ENCODE results near the gene SLC9A3.

Gene SLC9A3

DNA sequence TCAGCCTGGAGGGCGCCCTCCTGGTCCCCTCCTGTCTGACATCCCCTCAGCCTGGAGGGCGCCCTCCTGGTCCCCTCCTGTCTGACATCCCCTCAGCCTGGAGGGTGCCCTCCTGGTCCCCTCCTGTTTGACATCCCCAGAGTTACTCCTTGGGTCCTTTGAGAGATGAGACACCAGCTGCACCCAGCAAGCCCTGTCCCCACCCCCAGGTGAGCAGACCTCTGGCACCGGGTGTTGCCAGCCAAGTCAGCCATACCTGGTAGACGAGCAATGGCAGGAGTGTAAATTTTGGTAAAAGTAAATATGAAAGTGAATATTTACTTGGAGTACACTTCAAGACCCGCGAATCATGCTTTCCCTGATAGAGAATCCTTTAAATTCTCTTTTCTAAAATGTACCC lies 55.8 kb downstream of the SLC9A3 start:
- TF ChIP-seq, protein P1, sequence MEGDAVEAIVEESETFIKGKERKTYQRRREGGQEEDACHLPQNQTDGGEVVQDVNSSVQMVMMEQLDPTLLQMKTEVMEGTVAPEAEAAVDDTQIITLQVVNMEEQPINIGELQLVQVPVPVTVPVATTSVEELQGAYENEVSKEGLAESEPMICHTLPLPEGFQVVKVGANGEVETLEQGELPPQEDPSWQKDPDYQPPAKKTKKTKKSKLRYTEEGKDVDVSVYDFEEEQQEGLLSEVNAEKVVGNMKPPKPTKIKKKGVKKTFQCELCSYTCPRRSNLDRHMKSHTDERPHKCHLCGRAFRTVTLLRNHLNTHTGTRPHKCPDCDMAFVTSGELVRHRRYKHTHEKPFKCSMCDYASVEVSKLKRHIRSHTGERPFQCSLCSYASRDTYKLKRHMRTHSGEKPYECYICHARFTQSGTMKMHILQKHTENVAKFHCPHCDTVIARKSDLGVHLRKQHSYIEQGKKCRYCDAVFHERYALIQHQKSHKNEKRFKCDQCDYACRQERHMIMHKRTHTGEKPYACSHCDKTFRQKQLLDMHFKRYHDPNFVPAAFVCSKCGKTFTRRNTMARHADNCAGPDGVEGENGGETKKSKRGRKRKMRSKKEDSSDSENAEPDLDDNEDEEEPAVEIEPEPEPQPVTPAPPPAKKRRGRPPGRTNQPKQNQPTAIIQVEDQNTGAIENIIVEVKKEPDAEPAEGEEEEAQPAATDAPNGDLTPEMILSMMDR (IDR thresholded peaks at IDR 0.05; ENCODE audit: extremely low read depth, insufficient read depth, missing control alignments): no peak
- in situ Hi-C loops (cut with MboI; ENCODE audit: low pct_unique_long_range_greater_than_20kb, low sequenced_read_pairs, unreplicated experiment): no loop called here
- no peak for DNase-seq (ENCODE audit: low spot score)

DNA sequence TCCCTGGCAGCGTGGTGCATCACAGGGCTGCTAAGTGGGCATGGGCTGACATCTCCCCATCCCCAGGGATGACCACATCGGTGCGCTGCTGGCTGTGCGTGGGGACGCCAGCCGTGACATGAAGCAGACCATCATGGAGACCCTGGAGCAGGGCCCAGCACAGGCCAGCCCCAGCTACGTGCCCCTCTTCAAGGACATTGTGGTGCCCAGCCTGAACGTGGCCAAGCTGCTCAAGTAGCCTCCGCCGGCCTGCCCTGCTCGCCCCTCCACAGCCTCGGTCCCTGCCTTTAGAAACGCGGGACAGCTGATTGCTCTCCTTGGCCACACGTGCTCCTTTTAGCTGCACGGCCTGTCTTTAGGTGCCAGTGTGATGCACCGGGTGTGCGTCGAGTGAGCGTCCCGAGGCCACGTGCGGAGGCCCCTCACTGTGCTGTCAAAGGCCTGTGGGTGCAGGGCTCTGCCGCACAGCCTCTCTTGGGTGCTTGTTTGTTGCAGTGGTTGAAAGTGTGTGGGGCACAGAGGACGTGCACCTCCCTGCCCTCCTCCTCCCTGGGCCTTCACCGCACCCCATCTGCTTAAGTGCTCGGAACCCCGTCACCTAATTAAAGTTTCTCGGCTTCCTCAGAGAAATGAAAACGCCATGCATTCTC lies 57.5 kb downstream of the SLC9A3 start:
- no peak for DNase-seq (ENCODE audit: low spot score)
- TF ChIP-seq, protein P1 (IDR thresholded peaks at IDR 0.05; ENCODE audit: extremely low read depth, insufficient read depth, missing control alignments): no peak
- in situ Hi-C loops (cut with MboI; ENCODE audit: low pct_unique_long_range_greater_than_20kb, low sequenced_read_pairs, unreplicated experiment): no loop called here

DNA sequence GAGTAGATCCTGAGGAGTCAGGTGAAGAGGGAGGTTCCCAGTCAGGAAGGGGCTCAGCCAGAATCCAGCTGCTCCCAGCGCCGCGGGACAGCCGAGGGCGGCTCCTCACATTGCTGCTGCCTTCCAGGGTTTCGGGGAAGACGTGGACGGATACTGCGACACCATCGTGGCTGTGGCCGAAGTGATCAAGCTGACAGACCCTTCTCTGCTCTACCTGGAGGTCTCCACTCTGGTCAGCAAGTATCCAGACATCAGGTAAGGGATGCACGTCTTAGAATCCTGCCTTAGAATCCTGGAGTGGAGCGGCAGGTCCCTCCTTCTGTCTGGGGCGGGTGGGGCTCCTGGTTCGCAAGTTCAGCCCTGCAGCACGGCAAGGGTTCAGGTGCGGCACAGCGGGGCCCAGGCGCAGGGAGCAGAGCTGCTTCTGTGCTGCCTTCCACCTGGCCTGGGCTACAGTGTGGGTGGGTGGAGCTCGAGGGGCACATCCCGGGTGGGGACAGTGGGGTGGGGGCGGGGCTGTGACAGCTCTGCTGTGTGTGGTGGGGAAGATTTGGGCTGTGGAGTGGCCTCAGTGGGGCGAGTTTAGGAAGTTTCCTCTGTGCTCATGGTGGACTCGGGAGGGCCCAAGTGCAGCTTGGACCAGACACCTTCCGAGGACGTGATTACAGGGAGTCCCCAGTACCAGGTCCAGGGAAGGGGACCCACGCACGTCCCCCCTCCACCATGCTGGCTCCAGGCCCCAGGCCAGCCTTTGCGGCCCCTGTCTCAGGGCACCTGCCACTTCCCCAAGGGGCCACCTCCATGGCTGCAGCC lies 58.5 kb downstream of the SLC9A3 start:
- in situ Hi-C loops (cut with MboI; ENCODE audit: low pct_unique_long_range_greater_than_20kb, low sequenced_read_pairs, unreplicated experiment): no loop called here
- DNase-seq (ENCODE audit: low spot score): no peak
- TF ChIP-seq, protein P1 (IDR thresholded peaks at IDR 0.05; ENCODE audit: extremely low read depth, insufficient read depth, missing control alignments): no peak

DNA sequence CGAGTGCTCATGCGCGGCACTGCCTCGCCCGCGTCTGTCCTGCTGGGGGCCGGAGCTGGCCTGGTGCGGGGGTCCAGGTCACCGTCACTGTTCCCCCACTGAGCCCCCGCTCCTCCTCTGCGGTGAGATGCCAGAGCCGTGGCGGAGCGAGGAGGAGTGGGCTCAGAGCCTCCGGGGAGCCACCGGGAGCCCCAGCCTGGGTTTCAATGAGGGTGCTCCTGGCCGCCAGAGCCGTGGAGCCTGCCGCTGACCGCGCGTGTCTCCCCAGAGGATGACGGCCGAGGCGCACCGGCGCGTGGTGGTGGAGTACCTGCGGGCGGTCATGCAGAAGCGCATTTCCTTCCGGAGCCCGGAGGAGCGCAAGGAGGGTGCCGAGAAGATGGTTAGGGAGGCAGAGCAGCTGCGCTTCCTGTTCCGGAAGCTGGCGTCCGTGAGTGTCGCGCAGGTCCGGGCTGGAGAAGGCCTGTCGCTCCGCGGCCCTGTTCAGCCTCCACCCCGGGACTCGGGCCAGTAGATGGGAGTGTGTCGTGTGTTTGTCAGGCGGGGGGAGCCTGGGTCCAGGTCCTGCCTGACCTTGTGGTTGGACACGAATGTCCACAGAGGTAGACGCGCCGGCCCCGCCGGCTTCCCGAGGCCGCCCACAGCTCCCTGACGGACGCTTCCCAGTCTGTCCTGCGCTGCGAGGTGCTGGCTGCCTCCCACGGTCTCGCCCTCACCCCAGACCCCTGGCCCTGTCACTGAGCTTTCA lies 59.2 kb downstream of the SLC9A3 start:
- no peak for DNase-seq (ENCODE audit: low spot score)

DNA sequence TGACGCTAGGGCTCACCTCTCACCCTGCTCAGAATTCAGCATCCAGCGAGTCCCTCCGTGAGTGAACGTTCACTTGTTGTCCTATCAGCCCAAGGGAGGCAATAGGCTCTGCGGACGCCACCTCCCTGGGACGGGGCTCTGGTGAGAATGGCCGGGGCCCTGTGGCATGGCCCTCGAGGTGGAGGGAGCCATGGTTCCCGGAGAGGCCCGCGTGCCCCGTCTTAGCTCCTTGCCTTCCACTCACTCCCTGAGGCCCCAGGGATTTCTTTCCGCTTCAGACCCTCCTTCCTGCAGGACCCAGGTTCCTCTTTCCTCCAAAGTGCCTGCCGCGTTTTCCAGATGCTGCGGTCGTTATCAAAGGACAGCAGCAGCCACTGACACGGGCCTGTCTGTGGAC lies 59.8 kb downstream of the SLC9A3 start:
- in situ Hi-C loops (cut with MboI; ENCODE audit: low pct_unique_long_range_greater_than_20kb, low sequenced_read_pairs, unreplicated experiment): no loop called here
- TF ChIP-seq, protein P1 (IDR thresholded peaks at IDR 0.05; ENCODE audit: extremely low read depth, insufficient read depth, missing control alignments): no peak
- DNase-seq (ENCODE audit: low spot score): peak; percentile 27

More for the DNA sequence above, 59.2 kb downstream of the SLC9A3 start:
- in situ Hi-C loops (cut with MboI; ENCODE audit: low pct_unique_long_range_greater_than_20kb, low sequenced_read_pairs, unreplicated experiment): no loop called here
- TF ChIP-seq, protein P1 (IDR thresholded peaks at IDR 0.05; ENCODE audit: extremely low read depth, insufficient read depth, missing control alignments): no peak

DNA sequence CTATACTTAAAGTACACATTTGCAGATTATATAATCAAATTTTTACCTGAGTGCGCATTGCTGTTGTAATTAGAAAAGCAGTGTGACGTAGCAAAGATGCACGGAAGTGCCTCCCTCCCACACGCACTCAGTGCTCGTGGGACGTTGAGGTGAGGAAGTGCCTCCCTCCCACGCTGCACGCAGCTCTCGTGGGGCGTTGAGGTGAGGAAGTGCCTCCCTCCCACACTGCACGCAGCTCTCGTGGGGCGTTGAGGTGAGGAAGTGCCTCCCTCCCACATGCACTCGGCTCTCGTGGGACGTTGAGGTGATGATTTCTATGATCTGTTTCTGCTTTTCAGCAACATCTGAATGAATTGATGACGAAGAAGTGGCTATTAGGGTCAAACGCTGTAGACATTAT lies 60.3 kb downstream of the SLC9A3 start:
- TF ChIP-seq, protein P1 (IDR thresholded peaks at IDR 0.05; ENCODE audit: extremely low read depth, insufficient read depth, missing control alignments): no peak
- in situ Hi-C loops (cut with MboI; ENCODE audit: low pct_unique_long_range_greater_than_20kb, low sequenced_read_pairs, unreplicated experiment): no loop called here
- peak; percentile 42 for DNase-seq (ENCODE audit: low spot score)

All from GM13977 (cell line).